ENCODE data around the gene RREB1.

The RREB1 gene

DNA sequence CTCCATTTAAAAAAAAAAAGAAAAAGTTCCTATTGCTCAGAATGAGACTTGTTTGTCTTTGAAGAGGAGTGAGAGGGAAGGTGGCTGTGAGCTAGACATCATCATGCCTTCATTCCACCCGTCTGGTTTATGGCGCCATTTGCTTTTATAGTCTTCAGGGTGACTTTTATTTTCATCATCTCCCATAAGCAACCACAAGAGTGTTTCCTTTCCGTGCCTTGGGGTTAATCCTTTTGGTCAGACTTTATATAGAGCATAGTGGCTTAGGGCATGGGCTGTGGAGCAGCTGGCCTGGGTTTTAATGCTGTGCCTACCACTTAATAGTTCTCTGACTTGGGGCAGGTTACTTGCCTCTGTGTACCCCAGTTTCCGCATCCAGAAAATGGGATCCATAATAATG is 77.8 kb downstream of the RREB1 start:
- no peak for DNase-seq (ENCODE audit: low read depth in 1 of 2, low spot score in 1 of 2)
- in situ Hi-C loops (cut with HindIII; ENCODE audit: low pct_unique_long_range_greater_than_20kb, low sequenced_read_pairs): no loop called here
- TF ChIP-seq JUND (IDR thresholded peaks at IDR 0.05; ENCODE audit: low read depth): no peak

DNA sequence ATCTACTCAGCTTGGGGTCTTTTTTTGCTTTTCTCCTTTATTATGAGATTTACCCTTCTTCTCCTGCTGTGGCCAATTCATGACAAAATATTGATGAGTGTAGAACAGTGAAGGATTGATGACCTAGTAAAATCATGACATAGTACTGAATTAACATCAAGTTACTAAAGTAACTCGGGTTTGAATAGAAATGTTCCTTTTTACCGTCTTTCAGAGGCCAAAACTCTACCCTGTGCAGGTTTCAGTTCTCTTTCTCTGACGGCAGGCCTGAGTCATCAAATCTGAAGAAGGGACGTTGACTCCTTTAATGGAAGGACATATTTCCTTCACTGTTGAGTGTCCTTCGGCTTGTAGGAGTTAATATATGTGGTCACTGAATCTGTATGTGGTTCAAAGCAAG is 80.7 kb downstream of the RREB1 start:
- in situ Hi-C loops (cut with HindIII; ENCODE audit: low pct_unique_long_range_greater_than_20kb, low sequenced_read_pairs): no loop called here
- TF ChIP-seq JUND (IDR thresholded peaks at IDR 0.05; ENCODE audit: low read depth): no peak
- DNase-seq (ENCODE audit: low read depth in 1 of 2, low spot score in 1 of 2): no peak

DNA sequence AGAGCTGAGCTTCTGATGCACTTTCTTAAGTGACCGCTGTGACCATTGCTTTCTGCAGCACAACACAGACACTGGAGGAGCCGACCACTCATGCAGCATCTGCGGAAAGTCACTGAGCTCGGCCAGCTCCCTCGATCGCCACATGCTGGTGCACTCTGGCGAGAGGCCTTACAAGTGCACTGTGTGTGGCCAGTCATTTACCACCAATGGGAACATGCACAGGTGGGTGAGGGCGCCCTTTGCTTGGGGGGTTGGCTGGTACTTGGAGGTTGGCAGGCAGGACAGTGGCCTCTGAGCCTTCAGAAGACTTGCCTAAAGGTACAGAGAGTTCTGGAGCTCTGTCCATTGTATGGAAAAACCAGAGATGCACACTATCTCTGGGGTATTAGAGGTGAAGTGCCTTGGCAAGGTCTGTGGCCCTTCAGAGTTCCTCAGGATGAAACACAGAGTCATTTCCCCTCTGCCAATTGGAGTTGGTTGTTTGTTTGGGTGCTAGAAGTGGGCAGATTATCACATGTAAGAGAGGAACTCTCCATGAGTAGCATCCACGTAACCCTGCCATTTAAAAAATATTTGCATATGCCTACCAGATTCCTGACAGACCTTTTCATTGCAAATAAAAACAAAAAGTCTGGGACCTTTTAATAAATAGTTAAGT is 81.5 kb downstream of the RREB1 start:
- no peak for TF ChIP-seq JUND (IDR thresholded peaks at IDR 0.05; ENCODE audit: low read depth)
- DNase-seq (ENCODE audit: low read depth in 1 of 2, low spot score in 1 of 2): no peak
- in situ Hi-C loops (cut with HindIII; ENCODE audit: low pct_unique_long_range_greater_than_20kb, low sequenced_read_pairs): no loop called here

DNA sequence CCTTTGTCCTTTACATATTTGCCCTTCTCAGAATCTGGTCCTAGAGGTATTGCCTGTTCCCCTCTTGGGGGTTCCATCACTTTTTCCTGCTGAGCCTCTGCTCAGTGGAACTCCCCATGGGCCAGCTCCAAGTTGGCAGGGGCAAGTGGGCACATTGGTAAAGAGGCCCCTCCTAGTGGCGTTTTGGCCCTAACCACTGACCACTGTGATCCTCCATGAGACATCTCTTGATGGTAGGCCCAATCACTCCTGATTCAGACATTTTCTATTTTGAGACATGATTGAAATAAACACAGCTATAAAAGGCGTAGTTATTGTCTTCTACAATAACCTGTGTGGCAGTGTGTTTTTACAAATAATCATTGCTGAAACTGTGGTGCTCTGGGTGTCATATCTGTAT is 83.0 kb downstream of the RREB1 start:
- in situ Hi-C loops (cut with HindIII; ENCODE audit: low pct_unique_long_range_greater_than_20kb, low sequenced_read_pairs): no loop called here
- DNase-seq (ENCODE audit: low read depth in 1 of 2, low spot score in 1 of 2): no peak
- TF ChIP-seq JUND (IDR thresholded peaks at IDR 0.05; ENCODE audit: low read depth): no peak

DNA sequence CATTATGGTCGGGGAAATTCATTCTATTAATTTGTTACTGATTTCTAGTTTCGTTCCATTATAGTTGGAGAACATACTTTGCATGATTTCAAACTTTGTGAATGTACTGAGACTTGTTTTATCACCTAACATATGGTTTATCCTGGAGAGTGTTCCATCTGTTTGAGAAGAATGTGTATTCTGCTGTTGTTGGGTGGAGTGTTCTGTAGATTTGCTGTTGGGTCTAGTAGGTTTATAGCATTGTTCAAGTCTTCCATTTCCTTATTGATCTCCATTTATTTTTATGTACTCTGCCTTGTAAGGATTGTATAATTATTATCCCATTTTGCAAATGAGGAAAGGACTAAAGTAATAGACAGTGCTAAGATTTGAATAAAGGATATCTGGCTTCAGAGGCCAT is 85.4 kb downstream of the RREB1 start:
- TF ChIP-seq JUND (IDR thresholded peaks at IDR 0.05; ENCODE audit: low read depth): no peak

DNA sequence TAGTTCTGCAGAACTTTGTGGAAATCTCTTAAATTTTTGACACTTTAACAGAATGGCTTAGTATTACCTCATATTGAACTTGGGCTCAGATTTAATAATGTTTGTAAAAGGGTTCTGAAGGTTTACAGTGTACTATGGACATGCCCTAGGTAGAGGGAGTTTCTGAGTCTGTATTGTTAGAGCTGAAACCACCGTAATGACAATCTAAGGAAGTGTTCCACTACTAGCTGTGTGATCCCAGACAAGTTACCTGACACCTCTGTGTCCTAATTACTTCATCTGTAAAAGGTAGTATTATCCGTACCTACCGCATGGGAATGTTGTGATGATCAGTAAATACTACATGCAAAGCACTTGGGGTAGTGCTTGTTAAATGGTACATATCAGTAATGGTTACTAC is 86.9 kb downstream of the RREB1 start:
- in situ Hi-C loops (cut with HindIII; ENCODE audit: low pct_unique_long_range_greater_than_20kb, low sequenced_read_pairs): no loop called here
- DNase-seq (ENCODE audit: low read depth in 1 of 2, low spot score in 1 of 2): no peak
- TF ChIP-seq JUND (IDR thresholded peaks at IDR 0.05; ENCODE audit: low read depth): no peak

More for the DNA sequence above, 85.4 kb downstream of the RREB1 start:
- DNase-seq (ENCODE audit: low read depth in 1 of 2, low spot score in 1 of 2): no peak
- in situ Hi-C loops (cut with HindIII; ENCODE audit: low pct_unique_long_range_greater_than_20kb, low sequenced_read_pairs): no loop called here

DNA sequence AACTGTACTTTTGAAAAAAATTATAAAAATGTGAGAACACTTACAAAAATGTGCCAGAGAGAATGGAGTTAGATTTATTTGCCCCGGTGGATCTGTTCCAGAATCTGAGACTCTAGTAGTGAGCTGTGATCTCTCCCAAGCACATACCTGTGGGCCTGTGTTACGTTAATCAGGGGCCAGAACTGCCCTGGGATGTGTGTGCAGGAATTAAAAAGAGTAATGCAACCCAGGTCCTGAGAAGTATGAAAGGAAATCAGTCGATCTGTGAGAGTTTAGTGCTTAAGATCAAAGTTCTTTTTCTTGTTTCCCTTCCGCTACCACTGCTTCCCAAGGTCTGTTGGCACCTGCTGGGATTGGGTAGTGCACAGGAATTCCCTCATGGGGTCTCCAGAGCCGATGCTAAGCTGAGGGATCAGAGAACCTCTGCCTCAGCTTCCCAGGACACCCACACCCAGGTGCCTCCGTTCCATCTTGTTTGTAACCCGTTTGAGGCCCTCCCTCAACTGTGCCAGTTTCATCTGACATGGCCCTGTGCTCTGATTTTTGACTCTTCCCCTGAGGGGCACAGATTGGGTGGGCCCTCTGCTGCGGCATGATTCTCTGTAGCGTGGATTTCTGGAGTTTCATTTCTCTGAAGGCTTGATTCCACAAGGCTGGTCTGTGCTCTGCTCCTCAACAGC is 87.7 kb downstream of the RREB1 start:
- in situ Hi-C loops (cut with HindIII; ENCODE audit: low pct_unique_long_range_greater_than_20kb, low sequenced_read_pairs): no loop called here
- TF ChIP-seq JUND (IDR thresholded peaks at IDR 0.05; ENCODE audit: low read depth): no peak
- peak in 1 of 2 experiments; percentile 73 for DNase-seq (ENCODE audit: low read depth in 1 of 2, low spot score in 1 of 2)

DNA sequence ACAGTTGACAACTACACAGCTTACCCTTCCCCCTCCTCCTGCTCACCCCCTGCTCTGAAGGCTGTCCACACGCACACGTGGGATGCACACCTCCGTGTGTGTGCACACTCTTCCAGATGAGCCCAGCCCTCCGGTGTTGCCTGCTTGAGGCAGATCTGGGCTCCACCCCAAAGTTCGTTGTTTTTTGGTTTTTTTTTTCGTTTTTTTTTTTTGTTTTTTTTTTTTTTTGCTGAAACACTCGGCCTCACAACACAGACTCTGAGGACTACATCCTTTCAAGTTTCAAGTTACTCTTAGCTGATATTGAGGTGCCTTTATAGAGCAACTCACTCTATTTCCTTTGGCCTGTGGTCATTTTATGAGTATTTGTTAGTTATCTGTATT is 88.2 kb downstream of the RREB1 start:
- no peak for TF ChIP-seq JUND (IDR thresholded peaks at IDR 0.05; ENCODE audit: low read depth)
- no peak for DNase-seq (ENCODE audit: low read depth in 1 of 2, low spot score in 1 of 2)
- in situ Hi-C loops (cut with HindIII; ENCODE audit: low pct_unique_long_range_greater_than_20kb, low sequenced_read_pairs): no loop called here

DNA sequence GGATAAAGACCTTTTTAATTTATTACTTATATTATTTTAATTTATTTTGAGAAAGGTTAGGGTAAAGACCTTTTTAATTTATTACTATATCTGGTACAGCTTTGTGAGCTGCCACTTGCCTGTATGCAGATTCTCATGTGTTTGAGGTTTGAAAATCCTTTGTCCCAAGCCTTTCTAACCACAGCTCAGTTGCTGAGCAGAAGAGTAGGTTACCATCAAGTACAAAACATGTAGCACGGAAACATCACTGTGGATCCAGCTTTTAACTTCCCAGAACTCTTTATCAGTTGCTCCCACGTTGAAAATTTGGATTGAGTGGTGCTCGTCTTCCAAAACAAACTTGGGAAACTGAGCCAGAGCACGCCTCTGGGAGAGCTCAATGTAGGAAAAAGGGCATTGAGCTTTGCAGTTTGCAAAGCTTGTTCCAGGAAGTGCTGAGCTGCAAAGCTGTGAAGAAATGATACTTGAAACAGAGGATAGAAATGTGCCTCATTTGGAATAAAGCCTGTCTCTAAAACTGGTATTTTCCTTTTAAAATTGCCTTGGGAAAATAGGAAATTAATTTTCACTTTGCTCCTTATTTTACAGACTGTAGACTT is 89.0 kb downstream of the RREB1 start:
- DNase-seq (ENCODE audit: low read depth in 1 of 2, low spot score in 1 of 2): no peak

DNA sequence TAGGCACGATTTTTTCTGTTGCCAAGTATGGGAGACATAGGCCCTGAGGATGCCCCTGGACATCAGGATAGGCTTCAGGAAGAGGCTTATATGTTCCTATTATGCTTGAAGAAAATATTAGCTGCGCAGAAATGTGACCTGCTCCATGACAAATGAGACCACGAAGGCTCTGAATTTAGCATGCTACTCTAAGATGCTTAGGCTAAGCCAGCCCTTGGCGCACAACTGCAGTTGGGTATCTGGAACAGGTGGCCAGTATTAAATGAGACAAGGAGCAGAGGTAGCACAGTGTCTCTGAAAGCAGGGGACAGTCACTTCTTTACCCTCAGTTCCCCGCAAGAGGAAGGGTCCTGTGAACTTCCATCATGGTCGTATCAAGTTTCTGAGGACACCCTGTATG is 90.0 kb downstream of the RREB1 start:
- no peak for DNase-seq (ENCODE audit: low read depth in 1 of 2, low spot score in 1 of 2)
- TF ChIP-seq JUND (IDR thresholded peaks at IDR 0.05; ENCODE audit: low read depth): no peak
- in situ Hi-C loops (cut with HindIII; ENCODE audit: low pct_unique_long_range_greater_than_20kb, low sequenced_read_pairs): no loop called here

More for the DNA sequence above, 89.0 kb downstream of the RREB1 start:
- TF ChIP-seq JUND (IDR thresholded peaks at IDR 0.05; ENCODE audit: low read depth): no peak
- in situ Hi-C loops (cut with HindIII; ENCODE audit: low pct_unique_long_range_greater_than_20kb, low sequenced_read_pairs): no loop called here

DNA sequence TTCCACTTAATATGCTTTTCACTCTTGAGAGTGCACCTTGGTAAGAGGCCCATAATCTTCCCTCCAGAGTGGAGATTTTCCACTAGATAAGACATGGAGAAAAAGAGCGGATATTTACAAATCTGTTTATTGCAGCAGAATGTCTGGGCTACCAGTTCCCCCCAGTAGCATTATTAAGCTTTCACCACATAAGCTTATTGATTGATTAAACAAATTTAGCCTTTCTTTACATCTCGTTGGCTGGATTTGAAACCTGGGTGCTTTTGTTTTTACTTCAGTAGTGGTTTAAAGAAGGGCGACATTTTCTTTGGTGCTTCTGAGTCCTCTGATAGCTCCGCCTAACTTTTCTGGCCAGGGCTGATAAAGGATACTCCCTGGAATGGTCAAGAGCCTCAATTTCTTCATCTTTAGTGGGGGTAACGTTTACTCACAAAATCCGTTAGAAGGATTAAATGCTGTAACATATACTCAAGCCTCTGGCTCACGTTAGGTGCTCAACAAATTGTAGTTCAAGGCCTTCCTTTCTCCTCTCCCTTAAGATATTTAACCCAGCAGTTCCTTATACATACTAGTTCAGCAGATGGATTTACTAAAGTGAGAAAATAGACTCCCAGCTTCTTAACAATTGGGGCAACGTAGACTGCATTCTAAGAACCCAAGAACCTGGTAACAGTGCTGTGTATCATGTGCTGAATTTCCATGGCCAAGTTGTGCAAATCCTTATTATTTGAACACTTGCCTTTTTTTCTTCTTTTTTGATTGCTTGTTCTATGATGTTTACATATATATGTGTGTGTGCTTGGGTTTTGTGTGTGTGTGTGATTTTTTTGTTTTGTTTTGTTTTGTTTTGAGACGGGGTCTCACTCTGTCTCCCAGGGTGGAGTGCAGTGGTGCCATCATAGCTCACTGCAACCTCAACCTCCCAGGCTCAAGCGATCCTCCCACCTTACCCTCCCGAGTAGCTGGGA is 91.4 kb downstream of the RREB1 start:
- DNase-seq (ENCODE audit: low read depth in 1 of 2, low spot score in 1 of 2): no peak
- in situ Hi-C loops (cut with HindIII; ENCODE audit: low pct_unique_long_range_greater_than_20kb, low sequenced_read_pairs): no loop called here
- no peak for TF ChIP-seq JUND (IDR thresholded peaks at IDR 0.05; ENCODE audit: low read depth)

DNA sequence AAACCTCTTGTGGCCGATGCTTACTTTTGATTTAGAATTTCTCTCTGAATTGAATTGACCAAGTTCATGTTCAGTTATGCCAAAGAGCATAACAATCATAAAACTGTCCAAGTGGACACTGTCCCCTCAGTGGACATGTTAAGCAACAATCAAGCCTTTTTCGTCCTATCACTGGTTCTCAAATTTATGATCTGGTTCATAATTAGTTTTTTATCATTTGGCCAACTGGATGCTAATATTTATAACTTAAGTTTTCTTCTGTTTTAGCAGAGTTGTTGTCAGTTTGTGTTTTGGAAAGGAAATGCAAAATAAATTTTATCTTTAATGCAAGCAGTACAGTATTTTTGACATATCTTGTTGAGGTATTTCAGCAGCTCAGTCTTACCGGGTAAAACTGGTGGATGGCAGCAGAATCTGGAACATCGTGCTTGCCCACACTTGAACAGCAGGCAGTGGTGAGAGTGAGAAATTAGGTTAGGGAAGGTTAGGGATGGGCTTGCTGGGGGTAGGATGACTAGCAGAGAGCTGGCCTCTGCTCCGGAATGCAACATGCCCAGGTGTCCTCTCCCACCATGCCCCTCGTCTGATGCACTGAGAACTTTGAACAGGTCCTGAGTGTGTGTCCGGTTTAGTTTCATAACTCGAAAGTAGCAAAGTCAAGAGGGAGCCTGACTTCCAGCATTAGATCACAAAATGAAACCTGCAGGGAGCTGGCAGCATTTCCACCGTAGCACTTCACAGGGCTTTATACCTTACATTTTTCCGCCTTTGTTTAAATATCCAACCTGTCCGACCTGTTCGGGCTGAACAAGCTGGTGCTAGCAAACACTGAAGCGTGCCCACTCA is 93.1 kb downstream of the RREB1 start:
- in situ Hi-C loops (cut with HindIII; ENCODE audit: low pct_unique_long_range_greater_than_20kb, low sequenced_read_pairs): no loop called here
- peak; percentile 60 to 93 for DNase-seq (ENCODE audit: low read depth in 1 of 2, low spot score in 1 of 2)
- peak; percentile 25; the same call in 1 of the 2 replicates for TF ChIP-seq JUND (IDR thresholded peaks at IDR 0.05; ENCODE audit: low read depth)

All from T47D (cell line).